ENCODE results near the gene MYL6. TPM values are rescaled to one million over a fixed set of nuclear protein-coding genes. Genes with fewer than 3 reads are reported as not detected.

Gene MYL6
- total and polyA plus RNA-seq, 12 donors = 1,276 to 3,646 (median 1,585) TPM

DNA sequence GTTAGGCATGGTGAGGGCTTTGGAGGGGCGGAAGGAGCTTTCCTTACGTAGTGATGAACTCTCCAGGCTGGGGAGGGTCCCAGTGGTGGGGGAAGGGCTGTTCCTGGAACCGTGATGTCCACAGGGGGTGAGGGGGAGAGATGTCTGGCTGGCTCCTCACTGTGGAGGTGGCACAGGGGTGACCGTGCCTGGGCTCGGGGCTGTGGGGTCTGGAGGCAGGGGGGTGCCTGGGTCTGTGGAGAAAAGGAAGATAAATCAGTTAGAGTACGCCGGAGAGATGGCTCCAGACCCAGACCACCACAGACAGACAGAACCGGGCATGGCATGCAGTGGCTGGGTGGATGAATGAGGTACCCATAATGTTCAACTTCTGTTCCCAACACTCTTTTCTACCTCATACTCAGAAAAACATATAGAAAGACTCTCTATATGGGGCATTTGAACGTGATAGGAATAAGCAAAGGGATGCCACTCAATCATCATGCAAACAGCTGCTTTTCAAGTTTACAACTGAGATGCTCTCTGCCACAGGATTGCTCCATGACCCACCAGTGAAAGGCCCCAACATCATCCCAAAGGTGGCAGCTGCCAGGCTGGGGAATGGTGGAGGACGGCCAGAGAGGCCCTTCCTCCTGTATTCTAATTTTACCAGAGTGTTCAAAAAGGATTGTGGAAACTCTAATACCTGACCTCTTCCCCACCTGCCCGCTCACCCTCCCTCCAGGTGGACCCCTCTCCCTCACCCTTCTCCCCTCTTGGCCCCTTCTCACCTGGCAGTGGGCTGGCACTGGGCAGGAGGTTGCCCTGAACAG is 5.6 kb downstream of the MYL6 start:
- DNase-seq = no peak
- TF ChIP-seq, protein P1, sequence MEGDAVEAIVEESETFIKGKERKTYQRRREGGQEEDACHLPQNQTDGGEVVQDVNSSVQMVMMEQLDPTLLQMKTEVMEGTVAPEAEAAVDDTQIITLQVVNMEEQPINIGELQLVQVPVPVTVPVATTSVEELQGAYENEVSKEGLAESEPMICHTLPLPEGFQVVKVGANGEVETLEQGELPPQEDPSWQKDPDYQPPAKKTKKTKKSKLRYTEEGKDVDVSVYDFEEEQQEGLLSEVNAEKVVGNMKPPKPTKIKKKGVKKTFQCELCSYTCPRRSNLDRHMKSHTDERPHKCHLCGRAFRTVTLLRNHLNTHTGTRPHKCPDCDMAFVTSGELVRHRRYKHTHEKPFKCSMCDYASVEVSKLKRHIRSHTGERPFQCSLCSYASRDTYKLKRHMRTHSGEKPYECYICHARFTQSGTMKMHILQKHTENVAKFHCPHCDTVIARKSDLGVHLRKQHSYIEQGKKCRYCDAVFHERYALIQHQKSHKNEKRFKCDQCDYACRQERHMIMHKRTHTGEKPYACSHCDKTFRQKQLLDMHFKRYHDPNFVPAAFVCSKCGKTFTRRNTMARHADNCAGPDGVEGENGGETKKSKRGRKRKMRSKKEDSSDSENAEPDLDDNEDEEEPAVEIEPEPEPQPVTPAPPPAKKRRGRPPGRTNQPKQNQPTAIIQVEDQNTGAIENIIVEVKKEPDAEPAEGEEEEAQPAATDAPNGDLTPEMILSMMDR (IDR thresholded peaks at IDR 0.05) = no peak
- TF ChIP-seq POLR2A (IDR thresholded peaks at IDR 0.05) = no peak
- H3K36me3 ChIP-seq (replicated peaks in 1 of 2) = peaks cover 0 to 91% of the 10 kb centered on the region in 2 donors
- WGBS, 4 donors = 67 to 88% (median 73%) methylated on average over 6 to 11 of the region's 11 CpGs
- peaks cover 22 to 25% of the 10 kb centered on the region in 2 donors for H3K4me1 ChIP-seq (replicated peaks in 1 of 2)
- no peaks in the 10 kb centered on the region for H3K27me3 ChIP-seq
- intact Hi-C loops (cut with DNase I) = loop anchor here in 1 of 2 donors (5.0 kb wide), 1 partner anchor 36 kb away; the partner anchor contains the start of gene ESYT1
- H3K9me3 ChIP-seq (replicated peaks in 1 of 3) = no peaks in the 10 kb centered on the region
- no peak overlapping the region for H3K4me3 ChIP-seq
- no peak overlapping the region for H3K27ac ChIP-seq

DNA sequence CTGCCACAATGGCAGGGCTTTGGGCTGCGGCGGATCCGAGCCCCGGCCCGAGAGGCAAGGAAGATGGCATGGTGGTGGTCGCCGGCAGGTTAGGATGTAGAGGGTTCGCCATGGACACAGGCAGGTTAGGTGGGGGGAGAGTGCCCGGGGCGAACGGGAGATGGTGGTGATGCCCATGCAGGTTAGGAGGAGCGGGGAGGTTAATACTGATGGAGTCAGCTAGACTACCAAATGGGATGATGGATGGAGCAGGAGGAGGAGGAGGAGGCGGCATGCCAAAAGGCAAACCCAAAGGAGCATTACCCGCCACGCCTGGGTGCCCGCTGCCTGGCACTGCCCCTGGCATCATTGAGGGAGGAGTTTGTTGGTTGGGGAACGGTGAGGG is 6.2 kb downstream of the MYL6 start:
- intact Hi-C loops (cut with DNase I) = loop anchor here in 1 of 2 donors (5.0 kb wide), 1 partner anchor 37 kb away; the partner anchor contains the start of gene ESYT1
- WGBS, 4 donors = 92 to 93% (median 93%) methylated on average over 17 of the region's 17 CpGs
- peaks cover 21 to 23% of the 10 kb centered on the region in 2 donors for H3K4me1 ChIP-seq (replicated peaks in 1 of 2)
- no peaks in the 10 kb centered on the region for H3K9me3 ChIP-seq (replicated peaks in 1 of 3)
- no peaks in the 10 kb centered on the region for H3K27me3 ChIP-seq
- no peak overlapping the region for H3K4me3 ChIP-seq
- no peak for DNase-seq
- peaks cover 0 to 97% of the 10 kb centered on the region in 2 donors for H3K36me3 ChIP-seq (replicated peaks in 1 of 2)
- no peak overlapping the region for H3K27ac ChIP-seq
- TF ChIP-seq POLR2A (IDR thresholded peaks at IDR 0.05) = no peak
- TF ChIP-seq, protein P1 (IDR thresholded peaks at IDR 0.05) = no peak

DNA sequence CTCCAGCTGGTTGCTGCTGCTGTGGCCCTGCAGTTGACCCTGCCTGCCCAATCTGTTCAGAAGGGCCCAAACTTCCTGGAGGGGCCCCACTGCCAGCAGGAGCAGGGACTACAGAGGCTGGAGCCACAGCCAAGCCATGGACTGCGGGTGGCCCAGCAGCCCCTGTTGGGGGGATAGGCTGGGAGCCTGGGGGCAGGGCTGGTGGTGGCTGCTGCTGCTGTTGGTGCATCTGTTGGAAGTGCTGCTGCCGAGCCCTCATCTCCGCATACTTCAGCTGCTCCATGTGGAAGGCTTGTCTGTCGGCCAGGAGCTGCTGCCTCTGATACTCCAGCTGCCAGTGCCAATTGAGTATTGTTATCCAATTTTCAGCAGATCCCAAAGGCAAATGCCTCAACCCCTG is 7.2 kb downstream of the MYL6 start:
- Histone ChIP-seq H3K9me3 (replicated peaks in 1 of 3) (no peaks in the 10 kb centered on the region), H3K27ac (no peak overlapping the region), H3K4me1 (replicated peaks in 1 of 2) (peaks cover 11 to 13% of the 10 kb centered on the region in 2 donors), H3K27me3 (no peaks in the 10 kb centered on the region), H3K36me3 (replicated peaks in 1 of 2) (peaks cover 0 to 97% of the 10 kb centered on the region in 2 donors), H3K4me3 (no peak overlapping the region)
- intact Hi-C loops (cut with DNase I) = loop anchor here in 1 of 2 donors (5.0 kb wide), 1 partner anchor 143 kb away; the partner anchor contains the start of gene IKZF4
- 71 to 93% (median 72%) methylated on average over 2 to 4 of the region's 4 CpGs; no CpG with 5 or more reads in 1 of the 4 donors for WGBS, 4 donors
- TF ChIP-seq, protein P1 (IDR thresholded peaks at IDR 0.05) = no peak
- no peak for TF ChIP-seq POLR2A (IDR thresholded peaks at IDR 0.05)
- DNase-seq = no peak

DNA sequence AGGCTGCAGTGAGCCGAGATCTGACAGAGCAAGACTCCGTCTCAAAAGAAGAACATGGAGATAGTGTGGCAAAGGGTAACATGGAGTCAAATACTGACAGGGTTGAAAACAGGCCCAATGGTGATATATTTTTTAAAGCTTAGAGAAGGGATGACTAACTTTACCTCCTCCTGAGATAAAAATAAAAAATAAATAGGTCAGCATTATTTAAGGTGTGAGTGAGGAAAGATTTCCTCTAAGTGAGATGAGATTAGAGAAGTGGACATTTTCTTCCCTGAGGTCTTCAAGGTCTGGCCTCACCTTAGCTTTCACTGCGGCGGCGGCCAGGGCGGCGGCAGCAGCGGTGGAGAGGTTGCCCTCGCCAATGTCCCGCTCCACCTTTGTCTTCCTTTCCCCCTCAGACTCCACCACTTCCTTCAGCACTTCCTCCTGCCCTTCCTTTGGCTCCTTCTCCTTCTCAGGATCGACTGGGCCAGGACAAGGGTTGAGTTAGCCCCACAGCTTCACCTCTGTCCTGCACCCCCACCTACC is 11.1 kb downstream of the MYL6 start:
- Histone ChIP-seq H3K36me3 (replicated peaks in 1 of 2) (peaks cover 0 to 97% of the 10 kb centered on the region in 2 donors), H3K4me3 (no peak overlapping the region), H3K27ac (no peak overlapping the region), H3K4me1 (replicated peaks in 1 of 2) (no peaks in the 10 kb centered on the region), H3K27me3 (no peaks in the 10 kb centered on the region), H3K9me3 (replicated peaks in 1 of 3) (no peaks in the 10 kb centered on the region)
- no peak for DNase-seq
- TF ChIP-seq POLR2A (IDR thresholded peaks at IDR 0.05) = no peak
- TF ChIP-seq, protein P1 (IDR thresholded peaks at IDR 0.05) = no peak
- WGBS, 4 donors = 78 to 87% (median 85%) methylated on average over 11 of the region's 11 CpGs
- intact Hi-C loops (cut with DNase I) = loop anchor here in 1 of 2 donors (5.0 kb wide), 1 partner anchor 147 kb away; the partner anchor contains the start of gene IKZF4
